Measurements from ENCODE around the gene RMP24.
"Not testable (repeated sequence)": the region's sequence is repeated elsewhere in the genome, so short reads cannot be mapped to it uniquely, and the experiment has no call there.

Gene RMP24

GRCh38 chr18:35982409-35983114 is 10.1 kb downstream of the RMP24 start:
- no peak for DNase-seq
- no peak for ATAC-seq
- Mint-ChIP-seq H3K9me3 (no peaks in the 10 kb centered on the region), H3K4me1 (ENCODE audit: low read depth) (peaks cover under 1% of the 10 kb centered on the region), H3K27me3 (ENCODE audit: low read depth) (no peaks in the 10 kb centered on the region), H3K4me3 (no peak overlapping the region), H3K36me3 (ENCODE audit: insufficient read depth) (peaks cover 45% of the 10 kb centered on the region)

- ATAC-seq (no peak), DNase-seq (no peak)
- Mint-ChIP-seq H3K36me3 (ENCODE audit: insufficient read depth) (peaks cover 41% of the 10 kb centered on the region), H3K9me3 (no peaks in the 10 kb centered on the region), H3K4me1 (ENCODE audit: low read depth) (no peaks in the 10 kb centered on the region), H3K27me3 (ENCODE audit: low read depth) (no peaks in the 10 kb centered on the region), H3K4me3 (no peak overlapping the region)
Measured at GRCh38 chr18:35983147-35983546, 10.7 kb downstream of the RMP24 start.

- no peak for DNase-seq
- no peak for ATAC-seq
- H3K4me1 Mint-ChIP-seq (ENCODE audit: low read depth), result no peaks in the 10 kb centered on the region
Measured at GRCh38 chr18:35983818-35984217, 11.3 kb downstream of the RMP24 start.

GRCh38 chr18:35991696-35992095 is 19.2 kb downstream of the RMP24 start:
- Mint-ChIP-seq H3K27me3 (ENCODE audit: low read depth) (no peaks in the 10 kb centered on the region), H3K4me1 (ENCODE audit: low read depth) (no peaks in the 10 kb centered on the region), H3K4me3 (no peak overlapping the region), H3K36me3 (ENCODE audit: insufficient read depth) (peaks cover 15% of the 10 kb centered on the region), H3K9me3 (no peaks in the 10 kb centered on the region)
- ATAC-seq (no peak), DNase-seq (no peak)

More at GRCh38 chr18:35983818-35984217, 11.3 kb downstream of the RMP24 start:
- Mint-ChIP-seq H3K9me3 (no peaks in the 10 kb centered on the region), H3K4me3 (no peak overlapping the region), H3K36me3 (ENCODE audit: insufficient read depth) (peaks cover 36% of the 10 kb centered on the region), H3K27me3 (ENCODE audit: low read depth) (no peaks in the 10 kb centered on the region)

GRCh38 chr18:35993013-35993412 is 20.5 kb downstream of the RMP24 start:
- H3K9me3 Mint-ChIP-seq, result no peaks in the 10 kb centered on the region
- ATAC-seq (no peak), DNase-seq (no peak)
- H3K36me3 Mint-ChIP-seq (ENCODE audit: insufficient read depth), result peaks cover 9% of the 10 kb centered on the region
- no peaks in the 10 kb centered on the region for H3K4me1 Mint-ChIP-seq (ENCODE audit: low read depth)
- H3K27me3 Mint-ChIP-seq (ENCODE audit: low read depth), result no peaks in the 10 kb centered on the region
- no peak overlapping the region for H3K4me3 Mint-ChIP-seq

GRCh38 chr18:35998967-35999366 is 26.5 kb downstream of the RMP24 start:
- no peaks in the 10 kb centered on the region for H3K36me3 Mint-ChIP-seq (ENCODE audit: insufficient read depth)
- H3K9me3 Mint-ChIP-seq, result no peaks in the 10 kb centered on the region
- H3K4me1 Mint-ChIP-seq (ENCODE audit: low read depth), result no peaks in the 10 kb centered on the region
- H3K4me3 Mint-ChIP-seq, result no peak overlapping the region
- DNase-seq (no peak), ATAC-seq (no peak)
- H3K27me3 Mint-ChIP-seq (ENCODE audit: low read depth), result no peaks in the 10 kb centered on the region

- Mint-ChIP-seq H3K4me1 (ENCODE audit: low read depth) (no peaks in the 10 kb centered on the region), H3K4me3 (no peak overlapping the region), H3K27me3 (ENCODE audit: low read depth) (no peaks in the 10 kb centered on the region), H3K36me3 (ENCODE audit: insufficient read depth) (no peaks in the 10 kb centered on the region), H3K9me3 (no peaks in the 10 kb centered on the region)
- no peak for DNase-seq
- ATAC-seq, result no peak
Measured at GRCh38 chr18:35999925-36000324, 27.4 kb downstream of the RMP24 start.

GRCh38 chr18:36006997-36007396 is 34.5 kb downstream of the RMP24 start:
- Mint-ChIP-seq H3K36me3 (ENCODE audit: insufficient read depth) (peaks cover 2% of the 10 kb centered on the region), H3K9me3 (no peaks in the 10 kb centered on the region), H3K4me3 (no peak overlapping the region), H3K27me3 (ENCODE audit: low read depth) (no peaks in the 10 kb centered on the region), H3K4me1 (ENCODE audit: low read depth) (no peaks in the 10 kb centered on the region)
- DNase-seq (no peak), ATAC-seq (no peak)

- H3K27me3 Mint-ChIP-seq (ENCODE audit: low read depth), result no peaks in the 10 kb centered on the region
- H3K4me1 Mint-ChIP-seq (ENCODE audit: low read depth), result no peaks in the 10 kb centered on the region
- DNase-seq (no peak), ATAC-seq (no peak)
- no peak overlapping the region for H3K4me3 Mint-ChIP-seq
- no peaks in the 10 kb centered on the region for H3K9me3 Mint-ChIP-seq
- H3K36me3 Mint-ChIP-seq (ENCODE audit: insufficient read depth), result peaks cover 2% of the 10 kb centered on the region
Measured at GRCh38 chr18:36009214-36009613, 36.7 kb downstream of the RMP24 start.

- peaks cover 5% of the 10 kb centered on the region for H3K36me3 Mint-ChIP-seq (ENCODE audit: insufficient read depth)
- peaks cover 6% of the 10 kb centered on the region for H3K4me1 Mint-ChIP-seq (ENCODE audit: low read depth)
- no peaks in the 10 kb centered on the region for H3K9me3 Mint-ChIP-seq
- ATAC-seq (no peak), DNase-seq (no peak)
- no peak overlapping the region for H3K4me3 Mint-ChIP-seq
- H3K27me3 Mint-ChIP-seq (ENCODE audit: low read depth), result no peaks in the 10 kb centered on the region
Measured at GRCh38 chr18:36012891-36013290, 40.4 kb downstream of the RMP24 start.

- ATAC-seq (no peak), DNase-seq (no peak)
- Mint-ChIP-seq H3K9me3 (no peaks in the 10 kb centered on the region), H3K36me3 (ENCODE audit: insufficient read depth) (peaks cover 2% of the 10 kb centered on the region), H3K27me3 (ENCODE audit: low read depth) (no peaks in the 10 kb centered on the region), H3K4me3 (no peak overlapping the region), H3K4me1 (ENCODE audit: low read depth) (peaks cover 6% of the 10 kb centered on the region)
Measured at GRCh38 chr18:36015629-36016028, 43.1 kb downstream of the RMP24 start.

- H3K9me3 Mint-ChIP-seq, result no peaks in the 10 kb centered on the region
- peaks cover 2% of the 10 kb centered on the region for H3K36me3 Mint-ChIP-seq (ENCODE audit: insufficient read depth)
- ATAC-seq (no peak), DNase-seq (no peak)
- H3K27me3 Mint-ChIP-seq (ENCODE audit: low read depth), result no peaks in the 10 kb centered on the region
- H3K4me3 Mint-ChIP-seq, result no peak overlapping the region
- H3K4me1 Mint-ChIP-seq (ENCODE audit: low read depth), result peaks cover 6% of the 10 kb centered on the region
Measured at GRCh38 chr18:36017232-36017631, 44.8 kb downstream of the RMP24 start.

GRCh38 chr18:36020174-36020711 is 47.8 kb downstream of the RMP24 start:
- no peak for ATAC-seq
- Mint-ChIP-seq H3K4me1 (ENCODE audit: low read depth) (peaks cover 8% of the 10 kb centered on the region), H3K27me3 (ENCODE audit: low read depth) (no peaks in the 10 kb centered on the region), H3K9me3 (no peaks in the 10 kb centered on the region), H3K4me3 (no peak overlapping the region), H3K36me3 (ENCODE audit: insufficient read depth) (peaks cover 2% of the 10 kb centered on the region)
- DNase-seq, result no peak

GRCh38 chr18:36023336-36023735 is 50.9 kb downstream of the RMP24 start:
- peaks cover 3% of the 10 kb centered on the region for H3K4me1 Mint-ChIP-seq (ENCODE audit: low read depth)
- DNase-seq, result no peak

GRCh38 chr18:36024241-36024640 is 51.8 kb downstream of the RMP24 start:
- peaks cover 11% of the 10 kb centered on the region for H3K4me1 Mint-ChIP-seq (ENCODE audit: low read depth)
- H3K9me3 Mint-ChIP-seq; H3K4me3 Mint-ChIP-seq; DNase-seq; ATAC-seq; H3K27me3 Mint-ChIP-seq (ENCODE audit: low read depth): not testable (repeated sequence)
- H3K36me3 Mint-ChIP-seq (ENCODE audit: insufficient read depth), result peaks cover 11% of the 10 kb centered on the region

More at GRCh38 chr18:36023336-36023735, 50.9 kb downstream of the RMP24 start:
- H3K36me3 Mint-ChIP-seq (ENCODE audit: insufficient read depth), result peaks cover 8% of the 10 kb centered on the region
- H3K27me3 Mint-ChIP-seq (ENCODE audit: low read depth), result no peaks in the 10 kb centered on the region
- no peaks in the 10 kb centered on the region for H3K9me3 Mint-ChIP-seq
- ATAC-seq, result no peak
- H3K4me3 Mint-ChIP-seq, result no peak overlapping the region

All from activated T-cell treated with anti-CD3 and anti-CD28 coated beads, Interleukin-2, amount 50 U/mL, for 4 hours (primary cell).